ENCODE results near the gene MOSPD2.

The MOSPD2 gene

GRCh38 chrX:14916017-14916674 is 42.9 kb downstream of the MOSPD2 start:
- no peak for DNase-seq

GRCh38 chrX:14919407-14919806 is 46.2 kb downstream of the MOSPD2 start:
- no peak for DNase-seq

- DNase-seq = no peak
These were observed 47.0 kb downstream of the MOSPD2 start for GRCh38 chrX:14920196-14920595.

GRCh38 chrX:14922437-14922836 is 49.2 kb downstream of the MOSPD2 start:
- no peak for DNase-seq

DNA sequence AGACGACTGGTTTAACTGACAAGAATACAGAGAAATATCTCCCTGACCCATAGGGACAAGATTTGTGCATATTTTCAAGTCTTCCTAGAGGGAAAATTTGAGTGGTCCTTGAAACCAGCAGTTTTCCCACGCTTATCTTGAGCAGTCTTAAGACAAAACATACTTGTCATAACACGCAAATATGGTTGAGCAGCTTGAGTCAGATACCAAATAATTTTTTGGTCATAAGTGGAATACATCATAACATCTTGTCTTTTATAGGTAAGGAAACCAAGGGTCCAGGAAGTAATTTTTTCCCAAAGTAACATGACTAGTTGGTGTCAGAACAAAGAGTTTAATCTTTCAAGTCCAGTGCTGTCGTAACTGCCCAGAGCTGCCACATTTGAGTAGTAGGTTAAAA is 50.5 kb downstream of the MOSPD2 start:
- no peak for DNase-seq

DNA sequence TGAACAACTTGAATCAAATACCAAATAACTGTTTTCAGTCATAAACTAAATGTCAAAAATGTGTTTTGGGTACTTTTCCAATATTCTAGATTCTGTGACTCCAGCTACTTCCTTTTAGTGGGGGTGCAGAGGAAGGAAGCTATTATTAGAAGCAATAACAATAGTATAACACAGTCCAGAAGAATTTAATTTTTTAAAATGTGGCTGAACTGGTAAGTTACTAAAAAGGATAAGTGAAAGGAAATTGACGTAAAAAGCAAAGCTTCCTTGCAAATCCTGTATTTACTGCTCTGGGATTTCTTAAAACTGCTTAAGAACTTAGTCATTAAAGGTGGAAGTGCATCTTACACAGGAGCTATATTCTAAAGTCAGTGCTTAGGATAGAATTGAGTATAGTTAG is 53.2 kb downstream of the MOSPD2 start:
- DNase-seq = no peak

DNA sequence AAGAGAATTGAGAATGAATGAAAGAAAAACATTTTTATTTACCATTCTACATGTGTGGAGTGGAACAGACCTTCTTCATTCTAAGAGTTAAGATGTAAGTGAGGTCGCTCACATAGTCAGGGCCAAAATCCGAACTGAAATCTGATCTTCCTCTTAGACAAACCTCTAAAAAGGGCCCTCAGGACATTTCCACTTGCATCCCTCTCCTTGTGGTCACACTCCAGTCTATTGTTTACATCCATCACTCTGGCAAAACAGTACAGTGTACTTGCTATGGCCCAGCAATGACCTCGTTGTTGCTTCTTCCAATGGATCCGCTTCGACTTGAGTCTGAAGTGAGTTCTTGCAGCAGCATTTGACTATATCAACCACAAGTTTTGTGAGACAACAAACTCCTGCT is 54.2 kb downstream of the MOSPD2 start:
- no peak for DNase-seq

GRCh38 chrX:14930663-14931062 is 57.4 kb downstream of the MOSPD2 start:
- DNase-seq = no peak

GRCh38 chrX:14932136-14932535 is 58.9 kb downstream of the MOSPD2 start:
- DNase-seq = no peak

GRCh38 chrX:14934423-14934822 is 61.2 kb downstream of the MOSPD2 start:
- DNase-seq = no peak

DNA sequence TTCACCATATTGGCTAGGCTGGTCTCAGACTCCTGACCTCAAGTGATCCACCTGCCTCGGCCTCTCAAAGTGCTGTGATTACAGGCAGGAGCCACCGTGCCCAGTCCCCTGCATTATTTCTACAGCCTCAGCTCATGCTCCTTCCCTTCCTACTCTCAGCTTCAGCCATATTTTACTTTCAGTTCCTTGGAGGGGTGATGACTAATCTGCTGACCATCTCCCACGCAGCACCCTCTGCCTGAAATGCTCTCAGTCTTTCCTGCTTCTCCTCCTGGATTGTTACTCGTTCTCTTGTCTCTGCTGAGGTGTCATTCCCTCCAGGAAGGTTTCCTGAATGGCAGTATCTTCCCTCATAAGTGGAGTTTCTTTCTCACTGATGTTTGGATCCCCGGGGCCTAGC is 63.3 kb downstream of the MOSPD2 start:
- no peak for DNase-seq

DNA sequence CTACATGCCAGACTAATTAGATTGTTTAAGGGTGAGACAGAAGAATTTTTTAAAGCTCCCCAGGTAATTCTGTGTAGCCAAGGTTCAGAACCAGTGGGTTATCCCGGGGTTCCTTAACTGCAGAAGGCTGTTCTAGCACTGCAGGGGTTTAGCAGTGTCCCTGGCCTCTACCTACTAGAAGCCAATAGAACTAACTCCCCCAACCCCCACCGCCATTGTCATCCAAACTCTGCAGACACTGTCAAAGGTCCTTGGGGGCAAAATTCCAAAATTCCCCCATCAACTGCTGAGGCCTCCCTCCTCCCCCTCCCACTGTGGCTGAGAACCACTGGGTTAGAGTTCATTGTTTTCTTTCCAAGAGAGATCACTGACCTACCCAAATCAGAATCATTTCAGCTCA is 66.4 kb downstream of the MOSPD2 start:
- DNase-seq = no peak

DNA sequence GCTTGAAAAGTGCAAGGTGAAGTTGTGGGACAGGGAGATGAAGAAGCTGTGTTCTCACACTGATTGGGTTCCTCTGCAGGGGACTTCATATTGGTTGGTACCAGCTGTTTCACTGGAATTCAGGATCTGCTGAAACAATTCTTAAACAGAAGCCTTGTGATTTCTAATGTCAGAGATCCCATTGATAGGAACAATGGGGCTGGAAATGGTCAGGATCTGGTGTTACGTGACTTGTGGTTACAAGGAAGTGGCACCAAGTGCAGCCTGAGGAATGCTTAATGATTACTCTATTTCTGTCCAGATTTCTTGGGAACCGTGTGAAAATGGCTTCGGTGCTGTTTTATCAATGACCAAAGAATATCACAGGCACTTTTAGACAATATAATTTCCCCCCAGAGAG is 68.1 kb downstream of the MOSPD2 start:
- DNase-seq = no peak

DNA sequence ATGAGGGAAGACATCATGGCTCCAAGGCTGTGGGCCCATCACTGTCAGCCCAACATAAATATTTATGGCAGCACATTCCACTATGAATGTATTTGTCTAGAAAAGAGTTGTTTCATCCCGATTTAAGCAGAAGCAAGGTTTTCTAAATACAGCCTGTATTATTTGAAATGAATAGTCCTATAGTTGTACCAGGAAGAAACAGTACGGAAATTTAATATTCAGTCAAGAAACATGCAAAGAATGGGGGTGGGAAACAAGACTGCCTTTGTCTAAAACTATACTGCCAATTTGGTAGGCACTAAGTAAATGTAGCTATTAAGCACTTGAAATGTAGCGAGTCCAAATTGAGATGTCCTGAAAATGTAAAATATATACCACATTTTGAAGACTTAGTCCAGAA is 69.1 kb downstream of the MOSPD2 start:
- no peak for DNase-seq

DNA sequence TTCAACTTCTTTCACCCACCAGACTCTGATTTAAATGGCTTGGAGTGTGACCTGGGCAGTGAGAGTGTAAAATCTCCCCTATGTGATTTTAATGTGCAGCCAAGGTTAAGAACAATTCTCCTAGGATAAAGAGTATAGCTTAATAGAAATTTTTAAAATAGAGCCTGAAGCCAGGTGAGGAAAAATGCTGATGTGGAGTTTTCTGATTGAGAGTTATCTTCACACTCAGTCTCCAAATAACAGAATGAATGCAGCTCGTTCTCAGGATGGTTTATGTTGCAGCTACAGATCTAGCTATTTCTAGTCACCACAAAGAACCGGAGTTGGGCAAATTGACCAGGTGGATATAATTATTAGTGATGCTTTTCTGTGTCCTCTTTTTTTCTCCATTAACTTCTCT is 70.7 kb downstream of the MOSPD2 start:
- DNase-seq = no peak

DNA sequence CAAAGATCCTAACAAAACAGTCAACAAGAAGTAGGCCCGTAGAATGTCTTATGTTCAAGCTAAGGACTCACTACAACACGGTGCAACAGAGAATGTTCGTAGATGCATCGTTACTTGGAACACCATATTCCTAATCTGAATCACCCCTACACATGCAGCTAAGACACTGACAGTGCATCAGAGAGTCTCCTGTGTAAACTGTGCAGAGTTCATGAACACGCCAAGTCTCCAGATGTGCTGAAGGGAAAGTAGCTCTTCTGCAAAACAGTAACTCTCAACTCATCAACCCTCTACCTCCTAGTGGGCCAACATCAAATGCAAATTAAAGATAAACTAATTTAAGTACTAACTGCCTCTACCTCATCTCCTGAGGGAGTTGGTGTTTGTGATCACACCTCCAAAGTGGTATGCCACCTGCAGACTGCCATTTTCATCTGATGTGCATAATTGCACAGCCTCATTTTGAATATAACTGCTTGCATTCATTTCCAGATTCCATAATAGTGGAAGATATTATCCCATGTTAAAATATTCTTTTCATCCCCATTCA is 73.5 kb downstream of the MOSPD2 start:
- no peak for DNase-seq

GRCh38 chrX:14948691-14949090 is 75.5 kb downstream of the MOSPD2 start:
- DNase-seq = no peak

DNA sequence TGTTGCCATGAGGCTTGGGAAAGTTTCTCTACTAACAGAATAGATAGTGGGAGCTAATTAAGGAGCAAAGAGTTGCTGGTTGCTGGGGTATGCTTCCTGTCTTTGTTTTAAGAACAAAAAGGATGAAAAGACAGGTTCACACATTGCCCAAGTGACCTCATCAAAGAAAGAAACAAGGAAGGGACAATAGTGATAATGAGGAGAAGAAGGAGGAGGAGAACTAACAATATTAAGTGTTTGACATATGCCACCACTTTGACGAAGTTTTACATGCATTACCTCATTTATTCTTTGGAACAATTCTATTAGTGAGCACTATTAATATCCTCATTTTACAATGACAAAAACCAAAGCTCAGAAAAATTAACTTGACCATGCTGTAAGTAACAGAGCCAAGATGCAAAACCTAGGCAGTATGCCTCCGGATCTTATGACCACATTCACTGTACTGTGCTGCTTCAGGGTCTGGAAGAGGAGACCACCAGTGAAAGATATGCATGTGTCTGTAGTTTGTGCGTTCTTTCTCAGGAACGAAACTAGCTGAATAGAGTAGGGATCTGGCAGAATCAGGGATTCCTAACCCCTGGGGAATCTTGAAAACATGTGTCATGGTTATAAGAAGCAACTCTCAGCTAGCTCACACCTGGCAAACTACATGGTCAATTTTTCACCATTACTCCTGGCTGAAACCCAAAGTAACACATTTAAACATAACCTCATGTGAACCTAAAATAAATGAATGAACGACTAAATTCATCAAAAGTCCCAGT is 83.8 kb downstream of the MOSPD2 start:
- no peak for DNase-seq

- DNase-seq = no peak
These were observed 90.4 kb downstream of the MOSPD2 start for GRCh38 chrX:14963447-14964236.

DNA sequence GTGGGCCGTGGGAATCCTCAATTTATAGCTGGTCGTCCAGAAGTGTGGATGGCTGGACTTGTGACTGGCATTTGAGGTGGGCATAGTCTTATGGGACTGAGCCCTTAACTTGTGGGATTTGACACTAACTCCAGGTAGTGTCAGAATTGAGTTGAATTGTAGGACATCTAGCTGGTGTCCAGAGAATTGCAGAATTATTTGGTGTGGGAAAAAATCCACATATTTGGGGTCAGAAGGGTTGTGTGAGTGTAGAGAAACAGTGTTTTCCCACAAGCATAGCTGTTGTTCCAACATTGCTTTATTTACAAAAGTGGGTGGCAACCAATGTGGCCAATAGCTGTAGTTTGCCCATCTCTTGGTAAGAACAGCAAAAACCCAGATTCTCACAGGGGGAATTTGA is 91.3 kb downstream of the MOSPD2 start:
- DNase-seq = no peak

Measured in NCI-H1048 (cell line).